ENCODE measurements around the gene DISP2. TPM values are rescaled to one million over a fixed set of nuclear protein-coding genes. Genes with fewer than 3 reads are reported as not detected.

Gene DISP2
- total and polyA plus RNA-seq, 9 of the 15 experiments (the other 6 are each of a cell fraction or from before 2014, with no cell fraction given), result 0.06 to 0.89 (median 0.15) TPM; not detected in 1

GRCh38 chr15:40333922-40334492 lies 24.0 kb upstream of the DISP2 start (continued):
- TF ChIP-seq ZNF639 (CRISPR knock-in tag; conservative IDR thresholded peaks at IDR 0.05 in 1 of 2, IDR thresholded peaks at IDR 0.05 in 1 of 2), result peak in 1 of 2 experiments; percentile 77; a peak in 1 of 4 replicates
- 0 out of 2 replicates have a peak, but pooled peaks have one; percentile 26 for TF ChIP-seq ZNF584 (CRISPR knock-in tag; IDR thresholded peaks at IDR 0.05; ENCODE audit: low read depth)
- TF ChIP-seq, protein P1, sequence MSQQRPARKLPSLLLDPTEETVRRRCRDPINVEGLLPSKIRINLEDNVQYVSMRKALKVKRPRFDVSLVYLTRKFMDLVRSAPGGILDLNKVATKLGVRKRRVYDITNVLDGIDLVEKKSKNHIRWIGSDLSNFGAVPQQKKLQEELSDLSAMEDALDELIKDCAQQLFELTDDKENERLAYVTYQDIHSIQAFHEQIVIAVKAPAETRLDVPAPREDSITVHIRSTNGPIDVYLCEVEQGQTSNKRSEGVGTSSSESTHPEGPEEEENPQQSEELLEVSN (IDR thresholded peaks at IDR 0.05; ENCODE audit: borderline replicate concordance in 1 of 2, extremely low read depth in 1 of 2, insufficient read depth in 1 of 2, insufficient read length in 1 of 2, low read depth in 1 of 2, low read length in 1 of 2, poor library complexity in 1 of 2, severe bottlenecking in 1 of 2), result peak in 1 of 2 experiments; percentile 17
- TF ChIP-seq HCFC1 (IDR thresholded peaks at IDR 0.05; ENCODE audit: low read depth, low read length), result no peak
- TF ChIP-seq, protein P2, sequence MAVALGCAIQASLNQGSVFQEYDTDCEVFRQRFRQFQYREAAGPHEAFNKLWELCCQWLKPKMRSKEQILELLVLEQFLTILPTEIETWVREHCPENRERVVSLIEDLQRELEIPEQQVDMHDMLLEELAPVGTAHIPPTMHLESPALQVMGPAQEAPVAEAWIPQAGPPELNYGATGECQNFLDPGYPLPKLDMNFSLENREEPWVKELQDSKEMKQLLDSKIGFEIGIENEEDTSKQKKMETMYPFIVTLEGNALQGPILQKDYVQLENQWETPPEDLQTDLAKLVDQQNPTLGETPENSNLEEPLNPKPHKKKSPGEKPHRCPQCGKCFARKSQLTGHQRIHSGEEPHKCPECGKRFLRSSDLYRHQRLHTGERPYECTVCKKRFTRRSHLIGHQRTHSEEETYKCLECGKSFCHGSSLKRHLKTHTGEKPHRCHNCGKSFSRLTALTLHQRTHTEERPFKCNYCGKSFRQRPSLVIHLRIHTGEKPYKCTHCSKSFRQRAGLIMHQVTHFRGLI (CRISPR knock-in tag; IDR thresholded peaks at IDR 0.05), result no peak
- peak; percentile 44; the same call in 1 of the 2 replicates for TF ChIP-seq ZBTB40 (IDR thresholded peaks at IDR 0.05)
- no peak for TF ChIP-seq ZBTB40 (CRISPR knock-in tag; IDR thresholded peaks at IDR 0.05)
- TF ChIP-seq RBM39 (optimal IDR thresholded peaks at IDR 0.05; ENCODE audit: low read depth, low read length), result no peak
- TF ChIP-seq, protein P3, sequence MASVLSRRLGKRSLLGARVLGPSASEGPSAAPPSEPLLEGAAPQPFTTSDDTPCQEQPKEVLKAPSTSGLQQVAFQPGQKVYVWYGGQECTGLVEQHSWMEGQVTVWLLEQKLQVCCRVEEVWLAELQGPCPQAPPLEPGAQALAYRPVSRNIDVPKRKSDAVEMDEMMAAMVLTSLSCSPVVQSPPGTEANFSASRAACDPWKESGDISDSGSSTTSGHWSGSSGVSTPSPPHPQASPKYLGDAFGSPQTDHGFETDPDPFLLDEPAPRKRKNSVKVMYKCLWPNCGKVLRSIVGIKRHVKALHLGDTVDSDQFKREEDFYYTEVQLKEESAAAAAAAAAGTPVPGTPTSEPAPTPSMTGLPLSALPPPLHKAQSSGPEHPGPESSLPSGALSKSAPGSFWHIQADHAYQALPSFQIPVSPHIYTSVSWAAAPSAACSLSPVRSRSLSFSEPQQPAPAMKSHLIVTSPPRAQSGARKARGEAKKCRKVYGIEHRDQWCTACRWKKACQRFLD (CRISPR knock-in tag; IDR thresholded peaks at IDR 0.05), result peak; percentile 72; the same call in 1 of the 2 replicates
- 0 out of 2 replicates have a peak, but pooled peaks have one; percentile 60 for TF ChIP-seq ZNF57 (CRISPR knock-in tag; IDR thresholded peaks at IDR 0.05)
- peak; percentile 64 for TF ChIP-seq L3MBTL2 (IDR thresholded peaks at IDR 0.05)

Data from K562 (cell line).